ENCODE measurements around the gene GPER1.

Gene GPER1

GRCh38 chr7:1090686-1091643, 3.1 kb downstream of the GPER1 start:
- Histone ChIP-seq H3K4me3 (ENCODE audit: low read depth in 1 of 2, low read length in 1 of 2) (no peak overlapping the region), H3K36me3 (no peaks in the 10 kb centered on the region), H3K4me1 (ENCODE audit: control insufficient read depth in 1 of 2, insufficient read depth in 1 of 2, low read depth in 1 of 2, low read length in 1 of 2) (peaks cover 5 to 8% of the 10 kb centered on the region in 2 experiments), H3K27ac (no peak overlapping the region), H3K27me3 (peaks cover 24% of the 10 kb centered on the region), H3K9me3 (no peaks in the 10 kb centered on the region)
- TF ChIP-seq CTCF (IDR thresholded peaks at IDR 0.05), result no peak

GRCh38 chr7:1091644-1092027, 3.7 kb downstream of the GPER1 start:
- Histone ChIP-seq H3K27ac (no peak overlapping the region), H3K9me3 (no peaks in the 10 kb centered on the region), H3K27me3 (peaks cover 20% of the 10 kb centered on the region), H3K4me3 (ENCODE audit: low read depth in 1 of 2, low read length in 1 of 2) (no peak overlapping the region), H3K36me3 (no peaks in the 10 kb centered on the region), H3K4me1 (ENCODE audit: control insufficient read depth in 1 of 2, insufficient read depth in 1 of 2, low read depth in 1 of 2, low read length in 1 of 2) (peaks cover 5% of the 10 kb centered on the region in 2 experiments)
- TF ChIP-seq CTCF (IDR thresholded peaks at IDR 0.05), result no peak

DNA sequence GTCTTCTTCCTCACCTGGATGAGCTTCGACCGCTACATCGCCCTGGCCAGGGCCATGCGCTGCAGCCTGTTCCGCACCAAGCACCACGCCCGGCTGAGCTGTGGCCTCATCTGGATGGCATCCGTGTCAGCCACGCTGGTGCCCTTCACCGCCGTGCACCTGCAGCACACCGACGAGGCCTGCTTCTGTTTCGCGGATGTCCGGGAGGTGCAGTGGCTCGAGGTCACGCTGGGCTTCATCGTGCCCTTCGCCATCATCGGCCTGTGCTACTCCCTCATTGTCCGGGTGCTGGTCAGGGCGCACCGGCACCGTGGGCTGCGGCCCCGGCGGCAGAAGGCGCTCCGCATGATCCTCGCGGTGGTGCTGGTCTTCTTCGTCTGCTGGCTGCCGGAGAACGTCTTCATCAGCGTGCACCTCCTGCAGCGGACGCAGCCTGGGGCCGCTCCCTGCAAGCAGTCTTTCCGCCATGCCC, 4.3 kb downstream of the GPER1 start:
- no peak overlapping the region for H3K4me3 ChIP-seq (ENCODE audit: low read depth in 1 of 2, low read length in 1 of 2)
- H3K27me3 ChIP-seq, result peaks cover 15% of the 10 kb centered on the region
- H3K4me1 ChIP-seq (ENCODE audit: control insufficient read depth in 1 of 2, insufficient read depth in 1 of 2, low read depth in 1 of 2, low read length in 1 of 2), result no peaks in the 10 kb centered on the region
- no peak for TF ChIP-seq CTCF (IDR thresholded peaks at IDR 0.05)
- no peak overlapping the region for H3K27ac ChIP-seq
- H3K9me3 ChIP-seq, result no peaks in the 10 kb centered on the region
- H3K36me3 ChIP-seq, result no peaks in the 10 kb centered on the region

GRCh38 chr7:1092806-1093501, 5.0 kb downstream of the GPER1 start:
- H3K27ac ChIP-seq, result no peak overlapping the region
- no peak for TF ChIP-seq CTCF (IDR thresholded peaks at IDR 0.05)

GRCh38 chr7:1093502-1093843, 5.6 kb downstream of the GPER1 start:
- H3K4me3 ChIP-seq (ENCODE audit: low read depth in 1 of 2, low read length in 1 of 2), result no peak overlapping the region
- H3K27me3 ChIP-seq, result peaks cover 2% of the 10 kb centered on the region
- TF ChIP-seq CTCF (IDR thresholded peaks at IDR 0.05), result no peak
- H3K36me3 ChIP-seq, result no peaks in the 10 kb centered on the region
- H3K4me1 ChIP-seq (ENCODE audit: control insufficient read depth in 1 of 2, insufficient read depth in 1 of 2, low read depth in 1 of 2, low read length in 1 of 2), result no peaks in the 10 kb centered on the region
- H3K27ac ChIP-seq, result no peak overlapping the region
- H3K9me3 ChIP-seq, result no peaks in the 10 kb centered on the region

More at GRCh38 chr7:1092806-1093501, 5.0 kb downstream of the GPER1 start:
- H3K4me1 ChIP-seq (ENCODE audit: control insufficient read depth in 1 of 2, insufficient read depth in 1 of 2, low read depth in 1 of 2, low read length in 1 of 2), result no peaks in the 10 kb centered on the region
- no peaks in the 10 kb centered on the region for H3K9me3 ChIP-seq
- no peak overlapping the region for H3K4me3 ChIP-seq (ENCODE audit: low read depth in 1 of 2, low read length in 1 of 2)
- no peaks in the 10 kb centered on the region for H3K36me3 ChIP-seq
- H3K27me3 ChIP-seq, result peaks cover 7% of the 10 kb centered on the region
